HepG2 (cell line): Measurements from ENCODE around the gene PRKAR1A. TPM values are rescaled to one million over a fixed set of nuclear protein-coding genes. Genes with fewer than 3 reads are reported as not detected.

Experiments
- ATRX ChIP-seq: sonication (generic); formaldehyde crosslinking; IDR thresholded peaks from 2 replicates; pipeline ENCODE4 v1.4.0; 2020; ENCODE audit warnings: missing genetic modification reagents, borderline replicate concordance
- BRCA1 ChIP-seq: sonication (generic); formaldehyde crosslinking; IDR thresholded peaks from 2 replicates; pipeline ENCODE4 v1.4.0; 2020; ENCODE audit warnings: missing genetic modification reagents
- MATR3 ChIP-seq: sonication (generic); formaldehyde crosslinking; IDR thresholded peaks from 2 replicates; pipeline ENCODE4 v1.4.0; 2020; ENCODE audit warnings: missing genetic modification reagents
- MEIS1 ChIP-seq: sonication (generic); formaldehyde crosslinking; IDR thresholded peaks from 2 replicates; pipeline ENCODE4 v1.9.0; 2021; ENCODE audit warnings: mild to moderate bottlenecking, missing genetic modification reagents, moderate library complexity, borderline replicate concordance
- SRF ChIP-seq: IDR thresholded peaks from 2 replicates; pipeline ENCODE4 v1.6.1; 2011; ENCODE audit warnings: mild to moderate bottlenecking, low read depth, low read length, moderate library complexity
- TFDP2 ChIP-seq: sonication (generic); formaldehyde crosslinking; IDR thresholded peaks from 2 replicates; pipeline ENCODE4 v1.4.0; 2020; ENCODE audit warnings: missing genetic modification reagents
- U2AF2 ChIP-seq: fragments of 200-400 bp; formaldehyde crosslinking; IDR thresholded peaks from 2 replicates; pipeline ENCODE4 v1.6.1; 2017; ENCODE audit warnings: low read depth, mild to moderate bottlenecking, low read length
- ZHX1 ChIP-seq: sonication (generic); formaldehyde crosslinking; IDR thresholded peaks from 2 replicates; pipeline ENCODE4 v1.8.1; 2022; ENCODE audit warnings: low read depth, mild to moderate bottlenecking, missing genetic modification reagents
- ZMAT3 ChIP-seq: sonication (generic); formaldehyde crosslinking; conservative IDR thresholded peaks from 2 replicates; pipeline ENCODE4 v1.7.0; 2021; ENCODE audit warnings: missing genetic modification reagents
- ZNF12 ChIP-seq: sonication (generic); formaldehyde crosslinking; IDR thresholded peaks from 2 replicates; pipeline ENCODE4 v1.5.0; 2020; ENCODE audit warnings: missing genetic modification reagents
- ZNF124 ChIP-seq: sonication (generic); formaldehyde crosslinking; IDR thresholded peaks from 2 replicates; pipeline ENCODE4 v1.4.0; 2020; ENCODE audit warnings: missing genetic modification reagents
- ZNF138 ChIP-seq: sonication (generic); formaldehyde crosslinking; IDR thresholded peaks from 2 replicates; pipeline ENCODE4 v1.5.0; 2020; ENCODE audit warnings: mild to moderate bottlenecking, low read depth, missing genetic modification reagents
- ZNF768 ChIP-seq: sonication (generic); formaldehyde crosslinking; IDR thresholded peaks from 2 replicates; pipeline ENCODE4 v1.4.0; 2020; ENCODE audit warnings: missing genetic modification reagents
- ZNF878 ChIP-seq: sonication (generic); formaldehyde crosslinking; IDR thresholded peaks from 2 replicates; pipeline ENCODE4 v1.8.1; 2023; ENCODE audit warnings: mild to moderate bottlenecking, missing genetic modification reagents, moderate library complexity
- polyA plus RNA-seq, 8 experiments: library from polyadenylated mRNA; depleted of rRNA in 3 of 8; stranded (reverse) in 7 of 8; unstranded in 1 of 8; fragments of >200 nt; fragmentation: Illumina TruSeq in 4 of 8; extraction: Trizol in 4 of 8; gene quantifications; 2 replicates each; pipeline versions ENCODE4 v1.2.1 to v1.2.3, GENCODE V29; 2011 to 2016; ENCODE audit warnings: low read depth in 4 of 8, missing spikeins in 1 of 8, mixed read lengths in 1 of 8; ENCODE audit not compliant: insufficient read depth in 1 of 8
- total RNA-seq, 5 experiments: library from RNA; depleted of rRNA; stranded (reverse); fragments of >200 nt; fragmentation: Illumina TruSeq; extraction: Trizol; gene quantifications; 2 replicates each; pipeline ENCODE4 v1.2.3, GENCODE V29; 2016; ENCODE audit warnings: low read depth in 1 of 5
- TF ChIP-seq, protein P1 (sequence below): sonication (generic); formaldehyde crosslinking; IDR thresholded peaks from 2 replicates; pipeline ENCODE4 v1.4.0; 2020; ENCODE audit warnings: missing genetic modification reagents

Gene PRKAR1A
- total and polyA plus RNA-seq, 2 of the 13 experiments (the other 11 are each of a cell fraction or from before 2014, with no cell fraction given) = 265 to 266 TPM

DNA sequence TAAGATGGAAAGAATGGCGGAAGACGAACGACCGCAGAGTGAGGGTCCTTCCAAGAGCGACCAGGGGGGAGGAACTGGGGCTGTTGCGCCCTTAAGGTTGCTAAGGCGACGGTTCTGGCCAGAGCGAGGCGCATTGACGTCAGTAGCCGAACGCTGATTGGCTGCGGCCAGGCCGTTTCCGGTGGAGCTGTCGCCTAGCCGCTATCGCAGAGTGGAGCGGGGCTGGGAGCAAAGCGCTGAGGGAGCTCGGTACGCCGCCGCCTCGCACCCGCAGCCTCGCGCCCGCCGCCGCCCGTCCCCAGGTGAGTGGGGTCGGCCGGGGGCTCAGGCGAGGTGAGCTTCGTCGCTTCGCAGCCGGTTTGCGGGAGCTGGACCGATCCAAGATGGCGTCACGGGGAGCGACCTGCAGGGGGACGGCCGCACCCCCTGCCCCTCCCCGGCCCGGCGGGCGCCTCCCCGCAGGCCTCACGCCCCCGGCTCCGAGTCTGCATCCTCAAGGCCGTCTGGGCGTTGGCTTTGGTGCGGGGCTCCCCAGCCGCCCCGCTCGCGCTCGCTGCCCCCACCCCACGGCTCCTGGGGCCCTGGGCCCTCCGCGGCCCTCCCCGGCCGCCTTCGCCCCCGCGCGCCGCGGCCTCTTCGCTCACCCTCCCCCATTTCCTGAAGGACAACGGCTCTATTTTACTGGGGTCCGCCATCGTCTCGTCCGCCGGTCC, at the start of gene PRKAR1A (continued):
- peak; percentile 54; the same call in 1 of the 2 replicates for TF ChIP-seq TFDP2 (CRISPR knock-in tag)
- no peak; the same call in 1 of the 2 replicates for TF ChIP-seq ZMAT3
- TF ChIP-seq SRF = no peak
- TF ChIP-seq ZNF878 (CRISPR knock-in tag) = 0 out of 2 replicates have a peak, but pooled peaks have one; percentile 17
- no peak for TF ChIP-seq MATR3 (CRISPR knock-in tag)
- TF ChIP-seq BRCA1 (CRISPR knock-in tag) = no peak
- TF ChIP-seq ZNF12 (CRISPR knock-in tag) = peak; percentile 1; the same call in 1 of the 2 replicates
- no peak for TF ChIP-seq ZNF124
- TF ChIP-seq ATRX (CRISPR knock-in tag) = no peak
- no peak; the same call in 1 of the 2 replicates for TF ChIP-seq ZNF138 (CRISPR knock-in tag)
- peak; percentile 94 for TF ChIP-seq ZHX1 (CRISPR knock-in tag)
- TF ChIP-seq, protein P1, sequence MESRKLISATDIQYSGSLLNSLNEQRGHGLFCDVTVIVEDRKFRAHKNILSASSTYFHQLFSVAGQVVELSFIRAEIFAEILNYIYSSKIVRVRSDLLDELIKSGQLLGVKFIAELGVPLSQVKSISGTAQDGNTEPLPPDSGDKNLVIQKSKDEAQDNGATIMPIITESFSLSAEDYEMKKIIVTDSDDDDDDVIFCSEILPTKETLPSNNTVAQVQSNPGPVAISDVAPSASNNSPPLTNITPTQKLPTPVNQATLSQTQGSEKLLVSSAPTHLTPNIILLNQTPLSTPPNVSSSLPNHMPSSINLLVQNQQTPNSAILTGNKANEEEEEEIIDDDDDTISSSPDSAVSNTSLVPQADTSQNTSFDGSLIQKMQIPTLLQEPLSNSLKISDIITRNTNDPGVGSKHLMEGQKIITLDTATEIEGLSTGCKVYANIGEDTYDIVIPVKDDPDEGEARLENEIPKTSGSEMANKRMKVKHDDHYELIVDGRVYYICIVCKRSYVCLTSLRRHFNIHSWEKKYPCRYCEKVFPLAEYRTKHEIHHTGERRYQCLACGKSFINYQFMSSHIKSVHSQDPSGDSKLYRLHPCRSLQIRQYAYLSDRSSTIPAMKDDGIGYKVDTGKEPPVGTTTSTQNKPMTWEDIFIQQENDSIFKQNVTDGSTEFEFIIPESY (CRISPR knock-in tag) = no peak; the same call in 1 of the 2 replicates
- TF ChIP-seq ZNF768 (CRISPR knock-in tag) = no peak; the same call in 1 of the 2 replicates
- peak; percentile 97 for TF ChIP-seq U2AF2
- no peak for TF ChIP-seq MEIS1 (CRISPR knock-in tag)
